HUES6 (cell line): Measurements from ENCODE around the gene FXYD4.

Experiments
- H3K27ac ChIP-seq: 2 replicates; pipeline ENCODE4 v1.7.0; 2013; ENCODE audit warnings: low read depth, mild to moderate bottlenecking, low read length, inconsistent platforms
- H3K27me3 ChIP-seq: 2 replicates; pipeline ENCODE4 v1.6.1; 2013; ENCODE audit warnings: low read length; ENCODE audit not compliant: control insufficient read depth, insufficient read depth
- H3K36me3 ChIP-seq: 2 replicates; pipeline ENCODE4 v1.6.1; 2013; ENCODE audit warnings: low read length; ENCODE audit not compliant: control insufficient read depth, insufficient read depth
- H3K4me1 ChIP-seq: 2 replicates; pipeline ENCODE4 v1.6.1; 2013; ENCODE audit warnings: low read length; ENCODE audit not compliant: control insufficient read depth, insufficient read depth
- H3K4me3 ChIP-seq: 2 replicates; pipeline ENCODE4 v1.5.1; 2013; ENCODE audit warnings: low read depth, low read length
- H3K9ac ChIP-seq: one replicate; pipeline ENCODE4 v1.6.1; 2013; ENCODE audit warnings: mild to moderate bottlenecking, low read length
- H3K9me3 ChIP-seq: 2 replicates; pipeline ENCODE4 v1.6.1; 2013; ENCODE audit warnings: low read depth, low read length; ENCODE audit not compliant: control insufficient read depth, insufficient read depth

The FXYD4 gene

GRCh38 chr10:43344051-43344450 lies 27.4 kb upstream of the FXYD4 start:
- Histone ChIP-seq H3K27me3 (peaks cover 5% of the 10 kb centered on the region; the same call in 1 of the 2 replicates), H3K27ac (no peak overlapping the region), H3K36me3 (no peaks in the 10 kb centered on the region), H3K9ac (no peak overlapping the region), H3K4me1 (peaks cover 17% of the 10 kb centered on the region), H3K9me3 (no peaks in the 10 kb centered on the region), H3K4me3 (no peak overlapping the region)

- H3K4me1 ChIP-seq: peaks cover 7% of the 10 kb centered on the region
- no peak overlapping the region for H3K27ac ChIP-seq
- H3K9ac ChIP-seq: no peak overlapping the region
- H3K27me3 ChIP-seq: no peaks in the 10 kb centered on the region
- no peaks in the 10 kb centered on the region; the same call in 1 of the 2 replicates for H3K9me3 ChIP-seq
- no peaks in the 10 kb centered on the region for H3K36me3 ChIP-seq
- H3K4me3 ChIP-seq: no peak overlapping the region
Measured at GRCh38 chr10:43347997-43348396, 23.4 kb upstream of the FXYD4 start.

- peaks cover 14% of the 10 kb centered on the region for H3K4me1 ChIP-seq
- no peak overlapping the region for H3K4me3 ChIP-seq
- no peaks in the 10 kb centered on the region; the same call in 1 of the 2 replicates for H3K9me3 ChIP-seq
- H3K9ac ChIP-seq: no peak overlapping the region
- no peaks in the 10 kb centered on the region for H3K27me3 ChIP-seq
- H3K36me3 ChIP-seq: no peaks in the 10 kb centered on the region
- H3K27ac ChIP-seq: no peak overlapping the region
Measured at GRCh38 chr10:43348511-43349312, 22.7 kb upstream of the FXYD4 start.

- no peak overlapping the region for H3K4me3 ChIP-seq
- no peaks in the 10 kb centered on the region for H3K27me3 ChIP-seq
- H3K9me3 ChIP-seq: no peaks in the 10 kb centered on the region; the same call in 1 of the 2 replicates
- H3K9ac ChIP-seq: no peak overlapping the region
- no peak overlapping the region for H3K27ac ChIP-seq
- peaks cover 21% of the 10 kb centered on the region for H3K4me1 ChIP-seq
- H3K36me3 ChIP-seq: no peaks in the 10 kb centered on the region
Measured at GRCh38 chr10:43350156-43350555, 21.3 kb upstream of the FXYD4 start.

- Histone ChIP-seq H3K4me3 (no peak overlapping the region), H3K36me3 (no peaks in the 10 kb centered on the region), H3K27ac (no peak overlapping the region), H3K9ac (no peak overlapping the region), H3K27me3 (no peaks in the 10 kb centered on the region), H3K9me3 (no peaks in the 10 kb centered on the region; the same call in 1 of the 2 replicates), H3K4me1 (peaks cover 21% of the 10 kb centered on the region)
Measured at GRCh38 chr10:43350686-43351085, 20.8 kb upstream of the FXYD4 start.

- Histone ChIP-seq H3K9ac (no peak overlapping the region), H3K4me3 (no peak overlapping the region), H3K9me3 (no peaks in the 10 kb centered on the region; the same call in 1 of the 2 replicates), H3K4me1 (peaks cover 25% of the 10 kb centered on the region), H3K27ac (no peak overlapping the region), H3K27me3 (no peaks in the 10 kb centered on the region), H3K36me3 (no peaks in the 10 kb centered on the region)
Measured at GRCh38 chr10:43351301-43351700, 20.1 kb upstream of the FXYD4 start.

- Histone ChIP-seq H3K9me3 (no peaks in the 10 kb centered on the region; the same call in 1 of the 2 replicates), H3K9ac (no peak overlapping the region), H3K27ac (no peak overlapping the region), H3K4me3 (no peak overlapping the region), H3K27me3 (no peaks in the 10 kb centered on the region), H3K4me1 (peaks cover 23% of the 10 kb centered on the region), H3K36me3 (no peaks in the 10 kb centered on the region)
Measured at GRCh38 chr10:43352951-43353350, 18.5 kb upstream of the FXYD4 start.

- Histone ChIP-seq H3K4me1 (peaks cover 20% of the 10 kb centered on the region), H3K27ac (peak overlapping the region; percentile 57), H3K36me3 (no peaks in the 10 kb centered on the region), H3K9ac (no peak overlapping the region), H3K27me3 (no peaks in the 10 kb centered on the region), H3K4me3 (no peak overlapping the region), H3K9me3 (no peaks in the 10 kb centered on the region; the same call in 1 of the 2 replicates)
Measured at GRCh38 chr10:43353495-43354329, 17.7 kb upstream of the FXYD4 start.

GRCh38 chr10:43354330-43354635 lies 17.2 kb upstream of the FXYD4 start:
- H3K27me3 ChIP-seq: no peaks in the 10 kb centered on the region

GRCh38 chr10:43354879-43355380 lies 16.5 kb upstream of the FXYD4 start:
- Histone ChIP-seq H3K4me1 (peaks cover 20% of the 10 kb centered on the region), H3K27ac (no peak overlapping the region), H3K27me3 (no peaks in the 10 kb centered on the region), H3K36me3 (no peaks in the 10 kb centered on the region), H3K9me3 (no peaks in the 10 kb centered on the region; the same call in 1 of the 2 replicates), H3K4me3 (no peak overlapping the region), H3K9ac (no peak overlapping the region)

More at GRCh38 chr10:43354330-43354635, 17.2 kb upstream of the FXYD4 start:
- Histone ChIP-seq H3K4me1 (peaks cover 20% of the 10 kb centered on the region), H3K9me3 (no peaks in the 10 kb centered on the region; the same call in 1 of the 2 replicates), H3K36me3 (no peaks in the 10 kb centered on the region), H3K27ac (peak overlapping the region; percentile 57; the same call in 1 of the 2 replicates), H3K4me3 (no peak overlapping the region), H3K9ac (no peak overlapping the region)
